Measurements from ENCODE around the gene FOXP1. TPM values are rescaled to one million over a fixed set of nuclear protein-coding genes. Genes with fewer than 3 reads are reported as not detected.

The FOXP1 gene
- total RNA-seq, 4 donors from 2014 or later = 54.2 to 152 (median 129) TPM

DNA sequence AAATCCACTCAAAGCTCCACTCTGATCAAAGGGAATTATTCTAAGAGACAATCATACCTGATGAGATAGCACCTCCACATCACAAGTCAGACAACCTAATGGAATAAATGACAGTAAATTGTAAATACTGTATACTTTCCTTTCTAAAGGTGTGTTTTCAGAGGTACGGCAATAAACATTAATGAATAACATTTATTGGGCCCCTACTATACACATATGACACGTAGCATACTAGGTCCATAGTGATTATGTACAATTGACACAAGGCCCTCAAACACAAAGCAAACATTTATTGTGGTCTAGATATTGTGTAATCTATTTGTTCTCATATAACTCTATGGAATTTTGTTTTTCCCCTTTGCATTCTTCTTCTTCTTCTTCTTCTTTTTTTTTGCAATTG is 429.8 kb downstream of the FOXP1 start:
- DNase-seq = no peak
- no peaks in the 10 kb centered on the region for H3K4me1 ChIP-seq
- H3K9me3 ChIP-seq = no peaks in the 10 kb centered on the region
- no peaks in the 10 kb centered on the region for H3K36me3 ChIP-seq
- no peak overlapping the region for H3K4me3 ChIP-seq
- no peaks in the 10 kb centered on the region for H3K27me3 ChIP-seq
- no peak for TF ChIP-seq POLR2A (IDR thresholded peaks at IDR 0.05)
- TF ChIP-seq, protein P1, sequence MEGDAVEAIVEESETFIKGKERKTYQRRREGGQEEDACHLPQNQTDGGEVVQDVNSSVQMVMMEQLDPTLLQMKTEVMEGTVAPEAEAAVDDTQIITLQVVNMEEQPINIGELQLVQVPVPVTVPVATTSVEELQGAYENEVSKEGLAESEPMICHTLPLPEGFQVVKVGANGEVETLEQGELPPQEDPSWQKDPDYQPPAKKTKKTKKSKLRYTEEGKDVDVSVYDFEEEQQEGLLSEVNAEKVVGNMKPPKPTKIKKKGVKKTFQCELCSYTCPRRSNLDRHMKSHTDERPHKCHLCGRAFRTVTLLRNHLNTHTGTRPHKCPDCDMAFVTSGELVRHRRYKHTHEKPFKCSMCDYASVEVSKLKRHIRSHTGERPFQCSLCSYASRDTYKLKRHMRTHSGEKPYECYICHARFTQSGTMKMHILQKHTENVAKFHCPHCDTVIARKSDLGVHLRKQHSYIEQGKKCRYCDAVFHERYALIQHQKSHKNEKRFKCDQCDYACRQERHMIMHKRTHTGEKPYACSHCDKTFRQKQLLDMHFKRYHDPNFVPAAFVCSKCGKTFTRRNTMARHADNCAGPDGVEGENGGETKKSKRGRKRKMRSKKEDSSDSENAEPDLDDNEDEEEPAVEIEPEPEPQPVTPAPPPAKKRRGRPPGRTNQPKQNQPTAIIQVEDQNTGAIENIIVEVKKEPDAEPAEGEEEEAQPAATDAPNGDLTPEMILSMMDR (IDR thresholded peaks at IDR 0.05) = no peak
- no peak overlapping the region for H3K27ac ChIP-seq
- intact Hi-C loops (cut with DNase I; ENCODE audit: low total_unique reads) = no loop called here

- no peak overlapping the region for H3K4me3 ChIP-seq
- intact Hi-C loops (cut with DNase I; ENCODE audit: low total_unique reads) = no loop called here
- no peaks in the 10 kb centered on the region for H3K4me1 ChIP-seq
- no peaks in the 10 kb centered on the region for H3K9me3 ChIP-seq
- no peak for TF ChIP-seq POLR2A (IDR thresholded peaks at IDR 0.05)
- TF ChIP-seq, protein P1 (IDR thresholded peaks at IDR 0.05) = no peak
- H3K27ac ChIP-seq = no peak overlapping the region
- no peaks in the 10 kb centered on the region for H3K36me3 ChIP-seq
- H3K27me3 ChIP-seq = no peaks in the 10 kb centered on the region
- no peak for DNase-seq
Observed at GRCh38 chr3:71152892-71153265, 430.6 kb downstream of the FOXP1 start.

DNA sequence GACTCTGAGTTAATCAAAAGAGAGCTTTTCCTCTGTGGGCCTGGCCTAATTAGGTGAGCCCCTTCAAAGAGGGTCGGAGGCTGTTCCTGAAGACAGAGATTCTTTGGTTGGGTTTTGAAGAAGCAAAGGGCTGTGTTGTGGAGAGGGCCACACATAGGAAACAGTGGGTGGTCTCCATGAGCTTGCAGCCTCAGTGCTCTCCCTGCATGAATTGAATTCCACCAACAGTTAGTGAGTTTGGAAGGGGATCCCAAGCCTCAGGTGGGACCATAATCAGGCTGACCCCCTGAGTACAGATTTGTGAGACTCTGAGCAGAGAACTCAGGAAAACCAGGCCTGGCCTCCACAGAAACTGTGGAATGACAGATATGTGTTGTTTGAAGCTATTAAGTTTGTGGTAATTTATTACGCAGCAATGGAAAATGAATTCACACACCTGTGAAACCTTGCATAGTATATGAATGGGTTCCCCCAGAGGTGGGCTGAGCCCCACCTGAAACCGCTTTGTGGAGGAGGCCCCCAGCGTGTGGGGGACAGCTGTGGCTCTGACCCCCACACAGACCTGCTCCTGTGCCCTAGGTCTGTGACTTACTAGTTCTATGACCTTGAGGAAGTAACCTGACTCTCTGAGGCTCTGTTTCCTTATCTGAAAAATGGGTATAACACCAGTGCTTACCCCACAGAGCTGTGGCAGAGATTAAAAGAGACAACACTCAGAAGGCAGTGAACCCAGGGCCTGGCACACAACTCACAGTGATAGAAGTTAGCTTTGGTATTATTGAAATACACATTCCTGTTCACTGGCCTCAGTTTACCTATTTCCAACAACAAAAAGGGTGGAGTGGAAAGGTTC is 431.3 kb downstream of the FOXP1 start:
- intact Hi-C loops (cut with DNase I; ENCODE audit: low total_unique reads) = no loop called here
- H3K4me1 ChIP-seq = no peaks in the 10 kb centered on the region
- no peaks in the 10 kb centered on the region for H3K27me3 ChIP-seq
- no peak overlapping the region for H3K4me3 ChIP-seq
- TF ChIP-seq POLR2A (IDR thresholded peaks at IDR 0.05) = no peak
- TF ChIP-seq, protein P1 (IDR thresholded peaks at IDR 0.05) = no peak
- DNase-seq = no peak
- H3K36me3 ChIP-seq = no peaks in the 10 kb centered on the region
- H3K27ac ChIP-seq = no peak overlapping the region
- no peaks in the 10 kb centered on the region for H3K9me3 ChIP-seq

DNA sequence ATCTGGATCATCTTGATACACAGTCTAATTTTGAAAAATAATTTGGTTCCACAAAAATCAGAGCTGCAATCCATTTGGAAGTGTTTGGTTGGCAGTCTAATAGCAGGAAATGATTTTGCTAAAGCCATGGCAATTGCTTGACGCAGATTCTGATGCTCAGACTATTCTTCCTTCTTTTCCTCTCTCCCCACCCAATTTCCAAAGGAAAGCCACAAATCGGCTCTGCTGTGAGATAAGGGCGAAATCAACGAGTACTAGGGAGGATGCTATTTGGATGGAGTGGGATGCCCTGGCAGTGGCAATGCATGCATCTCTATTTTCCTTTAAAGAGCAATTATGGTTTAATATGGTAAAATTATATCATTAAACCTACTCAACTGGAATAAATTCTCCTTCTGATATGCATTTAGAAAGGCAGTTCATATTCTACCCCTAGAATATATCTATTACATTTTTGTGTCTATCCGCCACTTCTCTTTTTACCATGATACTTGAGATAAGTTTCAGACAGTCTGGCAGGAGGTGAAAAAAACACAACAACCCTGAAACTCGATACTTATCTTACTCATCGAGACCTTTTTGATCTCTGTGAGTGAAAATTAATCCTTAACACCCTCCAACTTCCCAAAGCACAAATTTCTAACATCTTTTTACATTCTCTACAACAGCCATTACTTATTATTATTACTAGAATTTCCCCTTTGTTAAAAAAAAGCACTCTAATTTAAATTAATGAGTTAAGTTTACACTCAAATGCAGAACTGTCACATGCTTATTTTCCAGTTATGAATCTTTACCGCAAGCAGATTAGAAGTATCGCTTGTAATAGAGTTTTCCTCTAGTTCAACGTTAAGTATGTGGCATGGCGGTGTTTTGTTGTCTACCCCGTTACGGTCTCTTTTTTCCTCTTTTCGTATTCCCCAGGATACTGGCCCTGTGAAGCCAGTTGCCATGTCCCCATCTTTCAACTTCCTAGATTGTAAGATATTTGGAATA is 433.3 kb downstream of the FOXP1 start:
- Histone ChIP-seq H3K9me3 (no peaks in the 10 kb centered on the region), H3K27me3 (no peaks in the 10 kb centered on the region), H3K4me1 (no peaks in the 10 kb centered on the region), H3K4me3 (no peak overlapping the region), H3K27ac (no peak overlapping the region), H3K36me3 (no peaks in the 10 kb centered on the region)
- intact Hi-C loops (cut with DNase I; ENCODE audit: low total_unique reads) = no loop called here
- TF ChIP-seq POLR2A (IDR thresholded peaks at IDR 0.05) = no peak
- TF ChIP-seq, protein P1 (IDR thresholded peaks at IDR 0.05) = no peak
- DNase-seq = no peak

Data from uterus (tissue), 4 donors.